AG10803 (cell line): ENCODE results near the gene PPM1H.

ENCODE experiments used
- DNase-seq: peaks from one replicate; pipeline ENCODE4 v3.0.0; 2010; ENCODE audit warnings: low read depth
- H3K4me3 ChIP-seq: 2 replicates; pipeline ENCODE4 v1.5.1; 2011; ENCODE audit warnings: mild to moderate bottlenecking, low read length, control low read depth
- TF ChIP-seq, protein P1 (sequence below): conservative IDR thresholded peaks from 2 replicates; pipeline ENCODE4 v1.5.1; 2011; ENCODE audit warnings: mild to moderate bottlenecking, low read length, control low read depth, inconsistent platforms

PPM1H gene

GRCh38 chr12:62728741-62729140 is 206.2 kb downstream of the PPM1H start:
- no peak for DNase-seq
- H3K4me3 ChIP-seq, result no peak overlapping the region
- TF ChIP-seq, protein P1, sequence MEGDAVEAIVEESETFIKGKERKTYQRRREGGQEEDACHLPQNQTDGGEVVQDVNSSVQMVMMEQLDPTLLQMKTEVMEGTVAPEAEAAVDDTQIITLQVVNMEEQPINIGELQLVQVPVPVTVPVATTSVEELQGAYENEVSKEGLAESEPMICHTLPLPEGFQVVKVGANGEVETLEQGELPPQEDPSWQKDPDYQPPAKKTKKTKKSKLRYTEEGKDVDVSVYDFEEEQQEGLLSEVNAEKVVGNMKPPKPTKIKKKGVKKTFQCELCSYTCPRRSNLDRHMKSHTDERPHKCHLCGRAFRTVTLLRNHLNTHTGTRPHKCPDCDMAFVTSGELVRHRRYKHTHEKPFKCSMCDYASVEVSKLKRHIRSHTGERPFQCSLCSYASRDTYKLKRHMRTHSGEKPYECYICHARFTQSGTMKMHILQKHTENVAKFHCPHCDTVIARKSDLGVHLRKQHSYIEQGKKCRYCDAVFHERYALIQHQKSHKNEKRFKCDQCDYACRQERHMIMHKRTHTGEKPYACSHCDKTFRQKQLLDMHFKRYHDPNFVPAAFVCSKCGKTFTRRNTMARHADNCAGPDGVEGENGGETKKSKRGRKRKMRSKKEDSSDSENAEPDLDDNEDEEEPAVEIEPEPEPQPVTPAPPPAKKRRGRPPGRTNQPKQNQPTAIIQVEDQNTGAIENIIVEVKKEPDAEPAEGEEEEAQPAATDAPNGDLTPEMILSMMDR, result no peak

GRCh38 chr12:62726471-62726980 is 208.4 kb downstream of the PPM1H start:
- no peak overlapping the region for H3K4me3 ChIP-seq
- TF ChIP-seq, protein P1, result no peak
- peak; percentile 62 for DNase-seq

- DNase-seq, result no peak
Measured at GRCh38 chr12:62725781-62726180, 209.2 kb downstream of the PPM1H start.

DNA sequence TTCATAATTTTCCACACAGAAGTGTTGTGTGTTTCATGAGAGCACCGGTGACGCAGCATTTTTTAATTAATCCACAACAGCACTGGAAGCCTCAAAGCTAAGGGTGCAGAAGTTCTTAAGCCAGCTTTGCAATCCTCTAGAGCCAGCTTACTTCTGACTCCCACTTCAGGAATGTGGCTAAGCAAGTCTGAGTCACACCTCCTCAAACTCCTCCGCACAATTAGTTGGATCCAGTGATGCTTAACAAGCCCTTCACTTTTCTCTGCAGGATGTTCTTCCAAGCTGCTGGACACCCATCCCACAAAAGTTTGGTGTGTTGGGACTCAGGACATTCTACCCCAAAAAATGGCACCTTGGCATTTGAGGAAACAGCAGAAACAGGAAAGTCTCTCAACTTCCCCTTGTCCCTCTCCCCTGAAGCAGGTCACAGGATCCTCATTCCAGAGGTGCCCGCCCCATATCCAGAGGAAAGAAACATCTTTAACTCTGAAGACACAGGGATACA is 210.0 kb downstream of the PPM1H start:
- TF ChIP-seq, protein P1, result no peak
- H3K4me3 ChIP-seq, result peak overlapping the region; percentile 18; the same call in 1 of the 2 replicates
- DNase-seq, result peak; percentile 100

More at GRCh38 chr12:62725781-62726180, 209.2 kb downstream of the PPM1H start:
- no peak overlapping the region for H3K4me3 ChIP-seq
- TF ChIP-seq, protein P1, result no peak

DNA sequence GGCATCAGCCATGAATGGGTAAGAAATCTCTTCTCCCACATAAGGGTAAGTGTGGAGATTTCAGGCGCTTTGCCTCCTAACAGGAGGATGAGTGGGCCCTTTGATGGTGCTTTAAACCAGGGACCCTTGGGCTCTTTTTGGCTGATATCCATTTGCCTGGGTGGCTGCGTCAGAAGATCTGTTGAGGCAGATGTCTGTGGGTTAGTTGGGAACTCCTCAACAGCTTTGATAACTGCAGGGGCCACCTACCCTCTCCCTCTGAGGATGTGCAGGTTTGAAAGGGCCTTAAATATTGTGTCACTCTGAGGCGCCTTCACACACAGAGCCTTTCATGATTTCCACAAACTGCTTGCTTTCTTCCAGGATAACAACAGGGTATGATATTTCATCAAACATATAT is 210.7 kb downstream of the PPM1H start:
- no peak overlapping the region for H3K4me3 ChIP-seq
- TF ChIP-seq, protein P1, result no peak

DNA sequence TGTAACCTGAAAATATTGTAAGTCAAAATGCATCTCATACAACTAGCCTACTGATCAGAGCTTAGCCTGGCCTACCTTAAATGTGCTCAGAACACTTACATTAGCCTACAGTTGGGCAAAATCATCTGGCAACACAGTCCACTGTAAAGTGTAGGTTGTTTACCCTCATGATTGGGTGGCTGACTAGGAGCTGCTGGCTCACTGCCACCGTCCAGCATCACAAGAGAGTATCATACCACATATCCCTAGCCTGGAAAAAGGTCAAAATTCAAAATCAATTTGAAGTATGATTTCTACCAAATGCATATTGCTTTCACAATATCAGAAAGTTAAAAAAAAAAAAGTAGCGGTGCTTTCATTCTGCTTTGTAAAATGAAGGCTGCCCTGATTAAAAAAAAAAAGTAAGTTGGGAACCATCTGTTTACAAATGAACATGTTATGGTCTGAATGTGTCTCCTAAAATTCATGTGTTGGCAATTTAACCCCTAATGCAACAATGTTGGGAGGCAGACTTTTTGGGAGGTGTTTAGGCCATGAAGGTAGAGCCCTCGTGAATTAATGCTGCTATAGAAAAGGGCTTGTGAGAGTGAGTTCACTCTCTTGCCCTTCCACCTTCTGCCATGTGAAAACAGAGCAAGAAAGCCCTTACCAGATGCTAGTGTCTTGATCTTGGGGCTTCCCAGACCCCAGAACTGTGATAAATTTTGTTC is 211.8 kb downstream of the PPM1H start:
- H3K4me3 ChIP-seq, result no peak overlapping the region
- DNase-seq, result no peak
- TF ChIP-seq, protein P1, result no peak

More for the DNA sequence above, 210.7 kb downstream of the PPM1H start:
- no peak for DNase-seq
